Measurements from ENCODE around the gene SLC10A7.

DNA sequence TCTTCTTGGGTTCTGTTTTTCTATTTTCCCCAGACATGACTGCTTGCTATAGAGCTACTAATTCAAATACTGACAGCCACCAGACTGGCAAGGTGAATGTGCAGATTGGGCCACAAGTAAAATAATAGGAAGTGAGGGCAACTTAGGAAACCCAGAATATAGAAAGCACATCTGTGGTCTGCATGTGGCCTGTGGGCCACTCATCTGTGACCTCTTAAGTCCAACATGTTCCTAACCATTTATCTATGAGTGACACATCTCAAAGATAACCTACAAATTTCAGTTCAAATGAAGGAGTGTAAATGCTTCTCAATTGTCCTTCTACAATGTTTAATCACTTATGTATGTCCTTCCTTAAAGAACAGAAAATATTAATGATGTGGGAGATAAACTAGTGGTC, 178.5 kb downstream of the SLC10A7 start:
- TF ChIP-seq OSR1 (CRISPR knock-in tag; IDR thresholded peaks at IDR 0.05) (no peak), CSDC2 (CRISPR knock-in tag; IDR thresholded peaks at IDR 0.05) (no peak), RARB (CRISPR knock-in tag; IDR thresholded peaks at IDR 0.05) (no peak), ISL1 (CRISPR knock-in tag; IDR thresholded peaks at IDR 0.05) (no peak), ARNTL (CRISPR knock-in tag; IDR thresholded peaks at IDR 0.05; ENCODE audit: borderline replicate concordance, low read depth) (no peak), ZFP3 (CRISPR knock-in tag; IDR thresholded peaks at IDR 0.05) (no peak), ZNF565 (CRISPR knock-in tag; conservative IDR thresholded peaks at IDR 0.05; ENCODE audit: low read depth) (no peak), ZC3H10 (CRISPR knock-in tag; IDR thresholded peaks at IDR 0.05) (no peak)
- TF ChIP-seq, protein P1, sequence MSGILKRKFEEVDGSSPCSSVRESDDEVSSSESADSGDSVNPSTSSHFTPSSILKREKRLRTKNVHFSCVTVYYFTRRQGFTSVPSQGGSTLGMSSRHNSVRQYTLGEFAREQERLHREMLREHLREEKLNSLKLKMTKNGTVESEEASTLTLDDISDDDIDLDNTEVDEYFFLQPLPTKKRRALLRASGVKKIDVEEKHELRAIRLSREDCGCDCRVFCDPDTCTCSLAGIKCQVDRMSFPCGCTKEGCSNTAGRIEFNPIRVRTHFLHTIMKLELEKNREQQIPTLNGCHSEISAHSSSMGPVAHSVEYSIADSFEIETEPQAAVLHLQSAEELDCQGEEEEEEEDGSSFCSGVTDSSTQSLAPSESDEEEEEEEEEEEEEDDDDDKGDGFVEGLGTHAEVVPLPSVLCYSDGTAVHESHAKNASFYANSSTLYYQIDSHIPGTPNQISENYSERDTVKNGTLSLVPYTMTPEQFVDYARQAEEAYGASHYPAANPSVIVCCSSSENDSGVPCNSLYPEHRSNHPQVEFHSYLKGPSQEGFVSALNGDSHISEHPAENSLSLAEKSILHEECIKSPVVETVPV (CRISPR knock-in tag; IDR thresholded peaks at IDR 0.05) = no peak
- TF ChIP-seq, protein P2, sequence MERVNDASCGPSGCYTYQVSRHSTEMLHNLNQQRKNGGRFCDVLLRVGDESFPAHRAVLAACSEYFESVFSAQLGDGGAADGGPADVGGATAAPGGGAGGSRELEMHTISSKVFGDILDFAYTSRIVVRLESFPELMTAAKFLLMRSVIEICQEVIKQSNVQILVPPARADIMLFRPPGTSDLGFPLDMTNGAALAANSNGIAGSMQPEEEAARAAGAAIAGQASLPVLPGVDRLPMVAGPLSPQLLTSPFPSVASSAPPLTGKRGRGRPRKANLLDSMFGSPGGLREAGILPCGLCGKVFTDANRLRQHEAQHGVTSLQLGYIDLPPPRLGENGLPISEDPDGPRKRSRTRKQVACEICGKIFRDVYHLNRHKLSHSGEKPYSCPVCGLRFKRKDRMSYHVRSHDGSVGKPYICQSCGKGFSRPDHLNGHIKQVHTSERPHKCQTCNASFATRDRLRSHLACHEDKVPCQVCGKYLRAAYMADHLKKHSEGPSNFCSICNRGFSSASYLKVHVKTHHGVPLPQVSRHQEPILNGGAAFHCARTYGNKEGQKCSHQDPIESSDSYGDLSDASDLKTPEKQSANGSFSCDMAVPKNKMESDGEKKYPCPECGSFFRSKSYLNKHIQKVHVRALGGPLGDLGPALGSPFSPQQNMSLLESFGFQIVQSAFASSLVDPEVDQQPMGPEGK (CRISPR knock-in tag; IDR thresholded peaks at IDR 0.05; ENCODE audit: borderline replicate concordance) = no peak
- TF ChIP-seq, protein P3, sequence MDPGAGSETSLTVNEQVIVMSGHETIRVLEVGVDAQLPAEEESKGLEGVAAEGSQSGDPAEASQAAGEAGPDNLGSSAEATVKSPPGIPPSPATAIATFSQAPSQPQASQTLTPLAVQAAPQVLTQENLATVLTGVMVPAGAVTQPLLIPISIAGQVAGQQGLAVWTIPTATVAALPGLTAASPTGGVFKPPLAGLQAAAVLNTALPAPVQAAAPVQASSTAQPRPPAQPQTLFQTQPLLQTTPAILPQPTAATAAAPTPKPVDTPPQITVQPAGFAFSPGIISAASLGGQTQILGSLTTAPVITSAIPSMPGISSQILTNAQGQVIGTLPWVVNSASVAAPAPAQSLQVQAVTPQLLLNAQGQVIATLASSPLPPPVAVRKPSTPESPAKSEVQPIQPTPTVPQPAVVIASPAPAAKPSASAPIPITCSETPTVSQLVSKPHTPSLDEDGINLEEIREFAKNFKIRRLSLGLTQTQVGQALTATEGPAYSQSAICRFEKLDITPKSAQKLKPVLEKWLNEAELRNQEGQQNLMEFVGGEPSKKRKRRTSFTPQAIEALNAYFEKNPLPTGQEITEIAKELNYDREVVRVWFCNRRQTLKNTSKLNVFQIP (CRISPR knock-in tag; IDR thresholded peaks at IDR 0.05; ENCODE audit: borderline replicate concordance, low read depth) = no peak
